Testis (tissue), 2 donors: ENCODE measurements around the gene EREG.

Source experiments
- CTCF ChIP-seq, 3 experiments: fragments of 450-650 bp in 2 of 3; fragments of 200-600 bp in 1 of 3; sonication (generic) in 1 of 3; IDR thresholded peaks; one replicate each; pipeline ENCODE4 v1.5.1; 2016 to 2019; ENCODE audit warnings: antibody characterized with exemption in 3 of 3, mild to moderate bottlenecking in 2 of 3, moderate library complexity in 1 of 3
- POLR2A ChIP-seq: fragments of 450-650 bp; IDR thresholded peaks from one replicate; pipeline ENCODE4 v1.6.1; 2017; ENCODE audit warnings: antibody characterized with exemption, mild to moderate bottlenecking, moderate library complexity

GRCh38 chr4:74424111-74424510 is 59.2 kb downstream of the EREG start:
- TF ChIP-seq CTCF (IDR thresholded peaks at IDR 0.05) (no peak), POLR2A (no peak)
